ENCODE measurements around the gene CHAD.

DNA sequence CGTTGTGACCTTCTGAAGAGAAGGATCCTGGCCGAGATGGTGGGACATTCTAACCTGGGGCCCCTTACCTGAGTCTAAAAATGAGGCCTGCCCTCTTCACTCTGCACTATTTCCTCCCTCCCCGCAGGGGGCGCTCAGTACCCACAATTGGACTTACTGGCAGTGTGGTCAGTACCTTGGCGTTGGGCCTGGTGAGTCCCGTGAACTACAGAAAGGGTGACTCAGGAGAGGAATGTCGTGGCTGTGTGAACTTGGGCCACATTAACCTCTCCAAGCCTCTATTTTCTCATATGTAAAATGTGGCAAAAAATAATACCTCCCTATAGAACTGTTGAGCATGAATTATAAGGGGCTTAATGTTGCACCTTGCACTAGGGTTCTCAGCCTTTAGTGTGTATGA, 13.8 kb upstream of the CHAD start:
- TF ChIP-seq, protein P1, sequence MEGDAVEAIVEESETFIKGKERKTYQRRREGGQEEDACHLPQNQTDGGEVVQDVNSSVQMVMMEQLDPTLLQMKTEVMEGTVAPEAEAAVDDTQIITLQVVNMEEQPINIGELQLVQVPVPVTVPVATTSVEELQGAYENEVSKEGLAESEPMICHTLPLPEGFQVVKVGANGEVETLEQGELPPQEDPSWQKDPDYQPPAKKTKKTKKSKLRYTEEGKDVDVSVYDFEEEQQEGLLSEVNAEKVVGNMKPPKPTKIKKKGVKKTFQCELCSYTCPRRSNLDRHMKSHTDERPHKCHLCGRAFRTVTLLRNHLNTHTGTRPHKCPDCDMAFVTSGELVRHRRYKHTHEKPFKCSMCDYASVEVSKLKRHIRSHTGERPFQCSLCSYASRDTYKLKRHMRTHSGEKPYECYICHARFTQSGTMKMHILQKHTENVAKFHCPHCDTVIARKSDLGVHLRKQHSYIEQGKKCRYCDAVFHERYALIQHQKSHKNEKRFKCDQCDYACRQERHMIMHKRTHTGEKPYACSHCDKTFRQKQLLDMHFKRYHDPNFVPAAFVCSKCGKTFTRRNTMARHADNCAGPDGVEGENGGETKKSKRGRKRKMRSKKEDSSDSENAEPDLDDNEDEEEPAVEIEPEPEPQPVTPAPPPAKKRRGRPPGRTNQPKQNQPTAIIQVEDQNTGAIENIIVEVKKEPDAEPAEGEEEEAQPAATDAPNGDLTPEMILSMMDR (conservative IDR thresholded peaks at IDR 0.05; ENCODE audit: low read depth, low read length): peak; percentile 97
- TF ChIP-seq MAFK (IDR thresholded peaks at IDR 0.05; ENCODE audit: low read depth, low read length) (no peak), POLR2A (IDR thresholded peaks at IDR 0.05; ENCODE audit: low read depth, low read length) (no peak; the same call in 1 of the 2 replicates), CEBPB (IDR thresholded peaks at IDR 0.05; ENCODE audit: low read depth, low read length) (no peak), RAD21 (IDR thresholded peaks at IDR 0.05; ENCODE audit: low read length) (peak; percentile 94), CHD1 (IDR thresholded peaks at IDR 0.05; ENCODE audit: low read depth, low read length) (no peak), SMC3 (IDR thresholded peaks at IDR 0.05; ENCODE audit: low read depth, low read length) (peak; percentile 82)
- TF ChIP-seq, protein P2, sequence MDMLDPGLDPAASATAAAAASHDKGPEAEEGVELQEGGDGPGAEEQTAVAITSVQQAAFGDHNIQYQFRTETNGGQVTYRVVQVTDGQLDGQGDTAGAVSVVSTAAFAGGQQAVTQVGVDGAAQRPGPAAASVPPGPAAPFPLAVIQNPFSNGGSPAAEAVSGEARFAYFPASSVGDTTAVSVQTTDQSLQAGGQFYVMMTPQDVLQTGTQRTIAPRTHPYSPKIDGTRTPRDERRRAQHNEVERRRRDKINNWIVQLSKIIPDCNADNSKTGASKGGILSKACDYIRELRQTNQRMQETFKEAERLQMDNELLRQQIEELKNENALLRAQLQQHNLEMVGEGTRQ (IDR thresholded peaks at IDR 0.05; ENCODE audit: low read depth, low read length): 0 out of 2 replicates have a peak, but pooled peaks have one; percentile 30
